Hepatocyte (in vitro differentiated cells): ENCODE data around the gene ZNF879. TPM values are rescaled to one million over a fixed set of nuclear protein-coding genes. Genes with fewer than 3 reads are reported as not detected.

Experiments used
- DNase-seq: peaks from one replicate; pipeline ENCODE4 v3.0.0-alpha.2; 2016; ENCODE audit warnings: low spot score
- H2AFZ ChIP-seq: fragments of 200-600 bp; sonication (generic); 2 replicates; pipeline ENCODE4 v1.6.0; 2016; ENCODE audit warnings: antibody characterized with exemption, mild to moderate bottlenecking
- H3K27ac ChIP-seq: fragments of 200-600 bp; sonication (generic); 2 replicates; pipeline ENCODE4 v1.5.1; 2016; ENCODE audit warnings: mild to moderate bottlenecking
- H3K27me3 ChIP-seq: fragments of 200-600 bp; sonication (generic); 2 replicates; pipeline ENCODE4 v1.6.1; 2016
- H3K36me3 ChIP-seq: fragments of 200-600 bp; sonication (generic); replicated peaks from 2 replicates; pipeline ENCODE4 v1.5.1; 2016; ENCODE audit warnings: low read depth; ENCODE audit not compliant: insufficient read depth
- H3K4me1 ChIP-seq: fragments of 200-600 bp; sonication (generic); 2 replicates; pipeline ENCODE4 v1.5.1; 2016; ENCODE audit warnings: mild to moderate bottlenecking, moderate library complexity; ENCODE audit not compliant: insufficient read depth
- H3K4me2 ChIP-seq: fragments of 200-600 bp; sonication (generic); 2 replicates; pipeline ENCODE4 v1.6.0; 2016
- H3K4me3 ChIP-seq: fragments of 200-600 bp; sonication (generic); 2 replicates; pipeline ENCODE4 v1.5.1; 2016; ENCODE audit warnings: mild to moderate bottlenecking
- H3K79me2 ChIP-seq: fragments of 200-600 bp; sonication (generic); 2 replicates; pipeline ENCODE4 v1.6.0; 2017; ENCODE audit warnings: mild to moderate bottlenecking
- H3K9me2 ChIP-seq: fragments of 200-600 bp; sonication (generic); replicated peaks from 2 replicates; pipeline ENCODE4 v1.6.0; 2017; ENCODE audit warnings: mild to moderate bottlenecking; ENCODE audit not compliant: insufficient read depth
- H3K9me3 ChIP-seq: fragments of 200-600 bp; sonication (generic); 2 replicates; pipeline ENCODE4 v1.5.1; 2016; ENCODE audit warnings: low read depth, mild to moderate bottlenecking
- H4K20me1 ChIP-seq: fragments of 200-600 bp; sonication (generic); 2 replicates; pipeline ENCODE4 v1.6.0; 2016; ENCODE audit warnings: mild to moderate bottlenecking; ENCODE audit not compliant: insufficient read depth, poor library complexity, severe bottlenecking
- EZH2 ChIP-seq: fragments of 200-600 bp; sonication (generic); IDR thresholded peaks from 2 replicates; pipeline ENCODE4 v1.6.1; 2016; ENCODE audit warnings: antibody characterized with exemption, mild to moderate bottlenecking, borderline replicate concordance
- EZH2phosphoT487 ChIP-seq: fragments of 200-600 bp; sonication (generic); IDR thresholded peaks from one replicate; pipeline ENCODE4 v1.6.1; 2018; ENCODE audit warnings: antibody characterized with exemption, mild to moderate bottlenecking, low read depth, moderate library complexity; ENCODE audit not compliant: unreplicated experiment, severe bottlenecking
- WGBS: methylation state at CpG from one replicate; pipeline ENCODE4 v1.1.6; 2016; ENCODE audit warnings: low lambda C conversion rate; ENCODE audit errors: missing lambda C conversion rate; 5-methylcytosine and 5-hydroxymethylcytosine counted together
- polyA plus RNA-seq: library from polyadenylated mRNA; unstranded; fragments of >200 nt; fragmentation: Nextera tagmentation; extraction: Ambion mirVana; gene quantifications from 2 replicates; pipeline ENCODE4 v1.2.1, GENCODE V29; 2016
- total RNA-seq: library from RNA; depleted of rRNA; stranded (reverse); fragments of >200 nt; gene quantifications from 2 replicates; pipeline ENCODE4 v1.2.3, GENCODE V29; 2014
- TF ChIP-seq, protein P1 (sequence below): fragments of 200-600 bp; sonication (generic); IDR thresholded peaks from 2 replicates; pipeline ENCODE4 v1.5.1; 2016; ENCODE audit warnings: antibody characterized with exemption, mild to moderate bottlenecking; ENCODE audit not compliant: poor library complexity

ZNF879 gene
- total and polyA plus RNA-seq, 2 experiments from 2014 or later = 3.6 to 4.0 TPM

DNA sequence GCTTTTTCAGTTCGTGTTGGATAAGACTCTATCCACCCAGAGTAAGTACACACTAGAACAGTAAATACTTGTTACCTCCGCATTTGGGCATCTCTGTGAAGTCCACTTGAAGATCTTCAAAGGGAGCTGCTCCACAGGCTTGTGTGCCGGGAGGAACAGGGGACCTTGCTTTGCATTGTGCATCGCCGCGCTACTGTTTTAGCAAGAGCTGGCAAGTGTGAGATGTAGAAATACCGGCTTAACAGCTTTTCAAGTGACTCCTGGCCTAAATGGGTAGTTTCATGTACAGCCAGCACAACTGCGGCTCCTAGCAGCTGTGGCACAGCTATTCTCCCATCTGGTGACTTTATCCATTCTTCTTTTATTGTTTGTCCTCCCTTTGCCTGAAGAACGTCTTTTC, 28.2 kb downstream of the ZNF879 start:
- H2AFZ ChIP-seq = no peak overlapping the region
- no peaks in the 10 kb centered on the region for H3K36me3 ChIP-seq
- WGBS = 89% methylated on average over 9 of the region's 9 CpGs
- no peaks in the 10 kb centered on the region for H3K9me3 ChIP-seq
- H3K27me3 ChIP-seq = no peaks in the 10 kb centered on the region
- H3K4me1 ChIP-seq = no peaks in the 10 kb centered on the region
- H3K9me2 ChIP-seq = no peaks in the 10 kb centered on the region
- H3K27ac ChIP-seq = no peak overlapping the region
- no peak overlapping the region for H3K4me3 ChIP-seq
- DNase-seq = no peak
- TF ChIP-seq EZH2 (no peak), EZH2phosphoT487 (no peak)
- TF ChIP-seq, protein P1, sequence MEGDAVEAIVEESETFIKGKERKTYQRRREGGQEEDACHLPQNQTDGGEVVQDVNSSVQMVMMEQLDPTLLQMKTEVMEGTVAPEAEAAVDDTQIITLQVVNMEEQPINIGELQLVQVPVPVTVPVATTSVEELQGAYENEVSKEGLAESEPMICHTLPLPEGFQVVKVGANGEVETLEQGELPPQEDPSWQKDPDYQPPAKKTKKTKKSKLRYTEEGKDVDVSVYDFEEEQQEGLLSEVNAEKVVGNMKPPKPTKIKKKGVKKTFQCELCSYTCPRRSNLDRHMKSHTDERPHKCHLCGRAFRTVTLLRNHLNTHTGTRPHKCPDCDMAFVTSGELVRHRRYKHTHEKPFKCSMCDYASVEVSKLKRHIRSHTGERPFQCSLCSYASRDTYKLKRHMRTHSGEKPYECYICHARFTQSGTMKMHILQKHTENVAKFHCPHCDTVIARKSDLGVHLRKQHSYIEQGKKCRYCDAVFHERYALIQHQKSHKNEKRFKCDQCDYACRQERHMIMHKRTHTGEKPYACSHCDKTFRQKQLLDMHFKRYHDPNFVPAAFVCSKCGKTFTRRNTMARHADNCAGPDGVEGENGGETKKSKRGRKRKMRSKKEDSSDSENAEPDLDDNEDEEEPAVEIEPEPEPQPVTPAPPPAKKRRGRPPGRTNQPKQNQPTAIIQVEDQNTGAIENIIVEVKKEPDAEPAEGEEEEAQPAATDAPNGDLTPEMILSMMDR = no peak
- no peaks in the 10 kb centered on the region for H3K79me2 ChIP-seq
- no peak overlapping the region for H3K4me2 ChIP-seq
- no peaks in the 10 kb centered on the region for H4K20me1 ChIP-seq

DNA sequence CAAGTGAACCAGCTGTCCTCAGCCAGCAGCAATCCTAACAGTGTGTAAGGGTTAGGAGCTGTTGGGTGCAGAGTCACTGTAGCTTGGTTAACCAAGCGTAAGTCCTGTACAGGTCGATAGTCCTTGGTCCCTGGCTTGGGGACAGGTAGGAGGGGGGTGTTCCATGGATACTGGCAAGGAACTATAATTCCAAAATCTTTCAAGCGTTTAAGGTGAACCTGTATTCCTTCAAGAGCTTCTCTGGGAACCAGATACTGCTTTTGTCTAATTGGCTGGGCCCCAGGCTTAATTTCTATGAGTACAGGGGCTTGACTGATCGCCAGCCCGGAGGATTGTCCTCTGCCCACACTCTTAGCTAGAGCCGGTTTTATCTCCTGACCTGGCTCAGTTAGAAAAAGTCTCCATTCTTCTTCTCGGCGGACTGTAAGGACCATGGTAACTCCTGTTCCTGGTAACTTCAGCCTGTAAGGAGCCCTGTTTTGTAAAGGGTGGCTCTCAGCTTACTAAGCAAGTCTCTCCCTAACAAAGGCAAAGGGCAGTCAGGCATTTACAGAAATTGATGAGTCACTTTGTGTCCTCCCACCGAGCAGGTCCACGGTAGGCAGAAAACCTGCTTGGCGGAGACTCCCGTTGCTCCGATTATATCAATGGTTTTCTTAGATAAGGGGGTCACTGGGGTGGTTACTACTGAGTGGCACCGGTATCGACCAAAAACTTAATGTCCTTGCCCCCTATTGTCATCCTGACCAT, 30.6 kb downstream of the ZNF879 start:
- WGBS = 90% methylated on average over 15 of the region's 15 CpGs
- Histone ChIP-seq H4K20me1 (no peaks in the 10 kb centered on the region), H3K27ac (no peak overlapping the region), H3K9me3 (no peaks in the 10 kb centered on the region), H3K79me2 (no peaks in the 10 kb centered on the region), H3K27me3 (no peaks in the 10 kb centered on the region), H3K4me2 (no peak overlapping the region), H3K4me3 (no peak overlapping the region), H2AFZ (no peak overlapping the region), H3K36me3 (no peaks in the 10 kb centered on the region), H3K4me1 (no peaks in the 10 kb centered on the region), H3K9me2 (no peaks in the 10 kb centered on the region)
- DNase-seq = no peak
- TF ChIP-seq EZH2phosphoT487 (no peak), EZH2 (no peak)
- TF ChIP-seq, protein P1 = no peak

- H3K27ac ChIP-seq = no peak overlapping the region
- H3K4me2 ChIP-seq = no peak overlapping the region
- H3K4me3 ChIP-seq = no peak overlapping the region
- no peak overlapping the region for H2AFZ ChIP-seq
- no peaks in the 10 kb centered on the region for H3K36me3 ChIP-seq
- no peaks in the 10 kb centered on the region for H3K9me2 ChIP-seq
- no peaks in the 10 kb centered on the region for H3K4me1 ChIP-seq
- H4K20me1 ChIP-seq = no peaks in the 10 kb centered on the region
- no peak for DNase-seq
- no peaks in the 10 kb centered on the region for H3K79me2 ChIP-seq
- no peak for TF ChIP-seq EZH2phosphoT487
- TF ChIP-seq EZH2 = no peak
- TF ChIP-seq, protein P1 = no peak
- H3K27me3 ChIP-seq = no peaks in the 10 kb centered on the region
- no peaks in the 10 kb centered on the region for H3K9me3 ChIP-seq
- WGBS = 80% methylated on average over 10 of the region's 10 CpGs
These were observed 31.3 kb downstream of the ZNF879 start for GRCh38 chr5:179054876-179055275.
